Measurements from ENCODE around the gene CNP. TPM values are rescaled to one million over a fixed set of nuclear protein-coding genes. Genes with fewer than 3 reads are reported as not detected.

CNP gene
- total and polyA plus RNA-seq, 2 of the 8 experiments (the other 6 are each of a cell fraction or from before 2014, with no cell fraction given) = 21.9 to 60.6 TPM

GRCh38 chr17:41974031-41974430 lies 7.4 kb downstream of the CNP start:
- FAIRE-seq (no peak), DNase-seq (ENCODE audit: low read depth in 1 of 2, low spot score in 2 of 2) (no peak)
- ChIA-PET CTCF (ENCODE audit: partially characterized antibody) (interaction anchor here (0.7 to 6.5 kb wide), 3 partner anchors 10 to 575 kb away, joined by 3 to 60 read pairs (median 4); partner anchors contain the start of gene CNP), POLR2A (ENCODE audit: partially characterized antibody) (interaction anchor here (0.8 to 4.5 kb wide), 5 partner anchors 8 to 43 kb away, joined by 3 to 32 read pairs (median 5); partner anchors contain the start of genes CNP and DNAJC7)
- Histone ChIP-seq H3K27me3 (replicated peaks in 1 of 4; ENCODE audit: control insufficient read depth in 3 of 4, extremely low read depth in 1 of 4, insufficient read depth in 3 of 4, low read length in 3 of 4) (no peaks in the 10 kb centered on the region), H3K4me2 (ENCODE audit: insufficient read depth in 1 of 2, low read depth in 2 of 2, low read length in 2 of 2) (no peak overlapping the region), H3K4me1 (replicated peaks in 1 of 4; ENCODE audit: control insufficient read depth in 3 of 4, insufficient read depth in 4 of 4, low read length in 3 of 4) (no peaks in the 10 kb centered on the region), H4K20me1 (replicated peaks in 1 of 2; ENCODE audit: control insufficient read depth in 1 of 2, insufficient read depth in 2 of 2, low read length in 2 of 2) (peaks cover 2 to 17% of the 10 kb centered on the region in 2 experiments), H2BK5ac (ENCODE audit: low read depth, low read length) (no peak overlapping the region), H4K8ac (ENCODE audit: extremely low read depth, insufficient read depth, low read length) (no peak overlapping the region), H3K56ac (replicated peaks; ENCODE audit: insufficient read length, low read depth, low read length) (no peak overlapping the region), H2BK12ac (ENCODE audit: low read depth, low read length) (no peak overlapping the region), H3K27ac (ENCODE audit: low read depth, low read length) (no peak overlapping the region), H3K4ac (replicated peaks; ENCODE audit: insufficient read length, low read depth, low read length) (no peak overlapping the region), H3K36me3 (ENCODE audit: control insufficient read depth in 2 of 4, insufficient read depth in 4 of 4, low read length in 3 of 4) (peaks cover 32 to 66% (median 59%) of the 10 kb centered on the region in 4 experiments), H3K18ac (ENCODE audit: extremely low read depth, low read length) (no peak overlapping the region), H2AFZ (ENCODE audit: low read length) (no peak overlapping the region), H2BK15ac (ENCODE audit: low read length) (no peak overlapping the region), H3K79me2 (ENCODE audit: control insufficient read depth in 1 of 2, insufficient read depth in 2 of 2, low read length in 2 of 2) (no peaks in the 10 kb centered on the region), H2BK120ac (replicated peaks; ENCODE audit: low read depth, low read length) (no peak overlapping the region), H3K4me3 (ENCODE audit: extremely low read depth in 1 of 4, insufficient read depth in 2 of 4, low read depth in 3 of 4, low read length in 4 of 4) (no peak overlapping the region), H3K14ac (ENCODE audit: insufficient read length) (no peak overlapping the region), H2AK5ac (ENCODE audit: low read depth, low read length) (no peak overlapping the region), H4K91ac (replicated peaks; ENCODE audit: insufficient read length, low read length) (no peak overlapping the region), H3K9me3 (ENCODE audit: insufficient read depth in 2 of 2, low read depth in 1 of 2, low read length in 1 of 2) (no peaks in the 10 kb centered on the region), H3K79me1 (ENCODE audit: low read depth, low read length) (no peaks in the 10 kb centered on the region; the same call in 1 of the 2 replicates), H3K9ac (replicated peaks in 1 of 4; ENCODE audit: extremely low read depth in 1 of 4, low read depth in 3 of 4, low read length in 3 of 4) (no peak overlapping the region), H4K5ac (ENCODE audit: insufficient read length, low read depth, low read length) (no peak overlapping the region), H2BK20ac (ENCODE audit: low read length) (no peak overlapping the region), H3K23ac (ENCODE audit: insufficient read length) (no peak overlapping the region), H3K23me2 (ENCODE audit: low read depth, low read length) (no peaks in the 10 kb centered on the region; the same call in 1 of the 2 replicates)
- 92% methylated on average over 6 of the region's 6 CpGs; no CpG with 5 or more reads in 1 of the 2 experiments for WGBS, 2 experiments (ENCODE audit: extremely low coverage in 1 of 2, insufficient coverage in 1 of 2, insufficient read length in 1 of 2, insufficient replicate concordance in 2 of 2, low coverage in 1 of 2, low lambda C conversion rate in 2 of 2, missing lambda C conversion rate in 1 of 2)
- TF ChIP-seq NANOG (IDR thresholded peaks at IDR 0.05; ENCODE audit: insufficient read depth, low read depth, low read length, poor library complexity, severe bottlenecking) = no peak
- TF ChIP-seq RNF2 (IDR thresholded peaks at IDR 0.05; ENCODE audit: borderline replicate concordance, low read depth, low read length, missing control alignments, poor library complexity, severe bottlenecking) = no peak
- TF ChIP-seq YY1 (IDR thresholded peaks at IDR 0.05; ENCODE audit: low read depth, low read length) = no peak
- no peak for TF ChIP-seq CHD1 (IDR thresholded peaks at IDR 0.05; ENCODE audit: low read depth, low read length)

Data from H1 (cell line).